ENCODE measurements around the gene ST6GALNAC5.

DNA sequence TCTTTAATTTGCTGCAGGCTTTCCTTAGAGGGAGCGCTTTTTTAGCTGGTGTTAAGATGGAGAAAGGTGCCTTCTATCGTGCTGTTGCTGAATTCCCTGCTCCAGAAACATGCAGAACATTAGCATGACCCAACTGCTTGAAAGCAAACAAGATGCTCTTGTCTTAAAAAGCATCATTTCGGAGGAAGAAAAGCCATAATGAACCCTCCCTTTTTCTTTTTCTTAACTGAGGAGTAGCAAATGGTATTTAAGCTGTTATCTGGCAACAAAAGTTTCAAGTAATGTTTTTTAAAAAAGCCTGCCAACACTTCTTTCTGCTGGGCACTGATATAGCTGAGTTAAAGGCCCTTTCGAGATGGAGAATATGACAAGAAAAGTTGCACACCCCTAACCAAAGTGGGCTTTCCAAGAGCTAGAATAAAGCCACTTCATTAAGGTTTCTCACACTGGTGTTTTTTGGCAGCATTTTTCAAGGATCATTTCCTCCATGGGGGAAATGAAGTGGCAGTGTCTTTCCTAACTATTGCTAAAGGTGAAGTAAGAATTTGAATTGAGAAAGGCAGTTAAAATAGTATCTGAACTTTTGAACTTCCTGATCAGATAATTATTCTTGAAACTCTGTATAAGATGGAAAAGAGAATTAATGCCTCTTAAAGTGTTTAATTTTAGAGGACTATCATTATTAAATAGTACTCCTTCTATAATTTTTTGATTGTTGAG, 38.8 kb downstream of the ST6GALNAC5 start:
- TF ChIP-seq, protein P1, sequence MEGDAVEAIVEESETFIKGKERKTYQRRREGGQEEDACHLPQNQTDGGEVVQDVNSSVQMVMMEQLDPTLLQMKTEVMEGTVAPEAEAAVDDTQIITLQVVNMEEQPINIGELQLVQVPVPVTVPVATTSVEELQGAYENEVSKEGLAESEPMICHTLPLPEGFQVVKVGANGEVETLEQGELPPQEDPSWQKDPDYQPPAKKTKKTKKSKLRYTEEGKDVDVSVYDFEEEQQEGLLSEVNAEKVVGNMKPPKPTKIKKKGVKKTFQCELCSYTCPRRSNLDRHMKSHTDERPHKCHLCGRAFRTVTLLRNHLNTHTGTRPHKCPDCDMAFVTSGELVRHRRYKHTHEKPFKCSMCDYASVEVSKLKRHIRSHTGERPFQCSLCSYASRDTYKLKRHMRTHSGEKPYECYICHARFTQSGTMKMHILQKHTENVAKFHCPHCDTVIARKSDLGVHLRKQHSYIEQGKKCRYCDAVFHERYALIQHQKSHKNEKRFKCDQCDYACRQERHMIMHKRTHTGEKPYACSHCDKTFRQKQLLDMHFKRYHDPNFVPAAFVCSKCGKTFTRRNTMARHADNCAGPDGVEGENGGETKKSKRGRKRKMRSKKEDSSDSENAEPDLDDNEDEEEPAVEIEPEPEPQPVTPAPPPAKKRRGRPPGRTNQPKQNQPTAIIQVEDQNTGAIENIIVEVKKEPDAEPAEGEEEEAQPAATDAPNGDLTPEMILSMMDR (IDR thresholded peaks at IDR 0.05) = no peak
- TF ChIP-seq POLR2A (IDR thresholded peaks at IDR 0.05) (no peak), POLR2AphosphoS5 (IDR thresholded peaks at IDR 0.05) (no peak)

All from breast epithelium (tissue), 3 donors.